ENCODE results near the gene PPP3R1.

Gene PPP3R1

GRCh38 chr2:68256093-68256450, 3.7 kb upstream of the PPP3R1 start:
- no peak for DNase-seq

- no peak for DNase-seq
Observed at GRCh38 chr2:68253219-68254068, 1.1 kb upstream of the PPP3R1 start.

GRCh38 chr2:68251855-68252399, 405 bp downstream of the PPP3R1 start:
- no peak for DNase-seq

DNA sequence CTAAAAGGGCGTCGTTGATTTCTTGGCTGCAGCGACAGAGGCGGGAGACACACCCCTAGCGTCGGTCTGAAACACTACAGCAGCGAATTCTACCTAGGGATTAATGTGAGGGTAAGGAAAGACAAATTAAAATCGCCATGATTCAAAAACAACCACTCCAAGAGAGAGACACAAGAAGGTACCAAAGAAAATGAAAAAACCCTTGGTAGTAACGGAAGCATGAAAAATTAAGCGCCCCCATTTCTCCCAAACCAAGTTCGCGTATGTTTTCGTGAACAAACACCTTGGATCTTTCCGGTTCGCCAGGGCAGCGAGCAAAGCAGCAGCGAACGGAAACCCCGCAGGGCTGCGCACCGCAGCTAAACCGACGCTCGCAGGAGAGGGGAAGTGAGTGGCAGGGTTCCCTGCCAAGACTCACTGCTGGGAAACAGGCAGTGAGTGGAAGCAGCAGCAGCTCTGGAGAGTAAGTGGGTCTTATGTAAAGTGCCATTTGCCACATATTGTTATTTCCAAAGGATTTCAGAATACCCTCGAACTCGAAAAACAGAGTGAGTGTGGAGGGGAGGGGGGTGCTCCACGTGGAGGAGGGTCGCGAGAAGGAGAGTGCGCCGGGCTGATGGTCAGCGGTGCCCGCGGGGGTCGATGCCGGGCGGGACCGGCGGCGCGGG, 1.0 kb downstream of the PPP3R1 start:
- DNase-seq, result peak; percentile 70

DNA sequence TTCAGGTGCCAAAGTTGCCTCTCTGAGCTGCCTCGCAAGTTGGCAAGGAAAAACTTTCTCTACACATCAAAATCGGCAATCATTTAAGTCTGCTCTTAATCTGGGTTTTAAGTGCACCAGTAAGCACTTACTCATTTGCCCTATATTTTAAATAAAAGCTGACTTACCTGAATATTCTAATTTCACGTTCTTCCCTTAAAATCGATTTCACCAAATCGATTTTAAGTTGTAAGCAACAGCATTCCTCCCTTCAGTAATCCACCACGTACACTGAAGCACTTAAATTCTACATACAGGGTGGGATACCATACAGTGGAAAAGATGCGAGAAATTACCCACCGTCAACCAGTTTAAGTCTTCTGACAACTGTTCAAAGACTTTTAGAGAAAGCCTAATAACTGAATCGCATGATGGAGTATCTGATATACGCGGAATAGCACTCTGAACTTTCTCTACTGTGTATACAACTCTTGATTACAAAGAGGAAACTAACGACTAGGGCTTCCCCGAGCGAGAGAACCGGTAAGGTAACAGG, 1.6 kb downstream of the PPP3R1 start:
- DNase-seq, result no peak

- no peak for DNase-seq
Observed at GRCh38 chr2:68250196-68250595, 2.1 kb downstream of the PPP3R1 start.

GRCh38 chr2:68248806-68249205, 3.5 kb downstream of the PPP3R1 start:
- no peak for DNase-seq

DNA sequence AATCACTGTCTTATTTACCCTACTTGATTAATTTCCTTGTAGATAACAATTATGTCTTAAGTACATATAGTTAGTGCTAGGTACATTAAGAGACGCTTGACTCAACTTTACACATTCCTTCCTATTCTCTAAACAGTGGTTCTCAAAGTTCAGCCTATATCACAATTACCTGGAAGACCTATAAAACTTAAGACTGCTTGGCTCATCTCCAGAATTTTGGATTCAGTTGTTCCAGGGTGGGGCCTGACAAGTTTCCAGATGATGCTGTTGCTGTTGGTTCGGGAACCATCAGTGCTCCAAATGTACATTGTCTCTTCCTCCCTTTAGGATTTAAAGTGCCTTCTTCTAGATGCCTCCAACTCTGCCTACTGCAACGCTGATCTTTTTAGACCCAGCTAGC, 4.0 kb downstream of the PPP3R1 start:
- DNase-seq, result no peak

DNA sequence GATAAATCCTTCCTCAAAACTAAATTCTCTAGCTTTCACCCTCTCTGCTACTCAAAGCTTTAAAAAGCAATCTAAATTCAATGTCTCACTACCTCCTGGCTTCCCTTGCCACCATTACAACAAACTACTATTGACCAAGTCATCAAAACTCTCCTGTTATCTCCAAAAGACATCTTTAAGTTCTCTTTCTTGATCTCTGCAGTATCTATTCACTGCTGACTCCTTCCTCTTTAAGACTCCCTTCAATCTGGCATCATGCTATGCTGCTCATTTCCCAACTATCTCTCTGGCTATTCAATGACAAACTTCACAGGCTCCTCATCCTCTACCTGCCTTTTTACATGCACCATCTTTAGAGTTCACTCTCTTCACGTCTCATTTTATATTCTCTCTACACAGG, 5.9 kb downstream of the PPP3R1 start:
- no peak for DNase-seq

GRCh38 chr2:68245672-68246071, 6.7 kb downstream of the PPP3R1 start:
- no peak for DNase-seq

GRCh38 chr2:68245066-68245465, 7.3 kb downstream of the PPP3R1 start:
- DNase-seq, result no peak

DNA sequence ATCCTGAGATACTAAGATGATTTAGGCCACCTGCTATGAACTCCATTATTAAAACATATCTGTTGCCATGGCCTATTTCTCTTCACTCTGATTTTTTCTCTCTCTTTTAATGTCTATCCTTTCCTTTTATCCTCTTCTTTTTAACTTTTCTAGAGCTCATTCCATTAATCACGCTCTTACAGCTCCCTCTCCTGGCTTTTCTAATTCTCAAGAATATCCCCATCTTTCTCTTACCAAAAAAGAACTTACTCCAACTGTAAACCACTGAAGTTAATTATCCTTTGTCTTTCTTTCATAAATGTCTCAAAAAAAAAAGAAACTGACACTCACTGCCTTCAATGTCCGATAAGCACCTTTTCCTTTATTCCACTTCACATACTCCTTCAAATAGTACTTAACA, 7.9 kb downstream of the PPP3R1 start:
- no peak for DNase-seq

DNA sequence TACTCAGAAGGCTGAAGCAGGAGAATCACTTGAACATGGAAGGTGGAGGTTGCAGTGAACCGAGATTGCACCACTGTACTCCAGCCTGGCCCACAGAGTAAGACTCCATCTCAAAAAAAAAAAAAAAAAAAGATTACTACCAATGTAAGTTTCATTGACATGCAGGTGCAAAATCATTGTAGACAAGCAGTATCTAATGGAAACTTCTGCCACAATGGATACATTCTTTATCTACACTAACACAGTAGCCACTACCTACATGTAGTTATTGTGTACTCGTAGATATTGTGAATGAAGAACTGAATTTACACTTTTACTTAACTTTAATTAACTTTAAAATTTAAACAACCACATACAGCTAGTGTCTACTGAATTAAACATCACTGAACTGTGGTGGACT, 10.6 kb downstream of the PPP3R1 start:
- DNase-seq, result no peak

DNA sequence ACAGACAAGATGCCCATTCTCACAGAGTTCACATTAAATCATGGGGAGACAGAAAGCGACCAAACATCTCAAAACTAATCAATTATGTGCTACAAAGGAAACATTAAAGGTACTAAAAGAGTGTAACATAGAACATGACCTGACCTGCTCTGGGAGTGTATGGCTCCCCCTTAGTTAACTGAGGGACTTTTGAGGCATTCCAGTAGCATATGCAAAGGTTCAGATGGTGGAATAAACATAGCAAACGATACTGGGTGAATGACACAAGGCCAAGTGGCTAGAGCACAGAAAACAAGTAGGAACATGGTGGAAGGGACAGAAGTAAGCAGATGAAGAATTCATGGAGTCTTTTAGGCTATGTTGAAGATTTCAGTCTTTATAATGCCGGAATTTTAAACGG, 11.9 kb downstream of the PPP3R1 start:
- no peak for DNase-seq

GRCh38 chr2:68238955-68239822, 13.1 kb downstream of the PPP3R1 start:
- no peak for DNase-seq

GRCh38 chr2:68237976-68238580, 14.3 kb downstream of the PPP3R1 start:
- no peak for DNase-seq

GRCh38 chr2:68237404-68237803, 14.9 kb downstream of the PPP3R1 start:
- no peak for DNase-seq

DNA sequence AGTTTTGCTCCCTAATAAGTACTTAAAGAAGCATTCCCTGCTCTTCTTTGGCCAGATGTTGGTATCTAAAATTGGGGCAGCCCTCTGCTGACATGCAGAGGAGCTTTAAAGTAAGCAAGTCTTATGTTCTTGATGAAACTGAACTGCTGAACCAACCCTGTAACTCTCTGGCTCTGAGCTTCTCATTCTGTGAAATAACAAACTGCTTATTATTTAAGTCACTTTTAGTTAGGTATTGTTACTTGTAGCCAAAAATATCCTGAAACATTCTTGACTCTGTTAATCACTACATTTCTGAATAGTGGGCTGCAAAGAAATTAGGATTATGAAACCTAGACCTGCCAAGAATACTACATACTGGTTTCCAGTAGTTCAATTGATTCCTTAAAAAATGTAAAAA, 15.5 kb downstream of the PPP3R1 start:
- DNase-seq, result no peak

DNA sequence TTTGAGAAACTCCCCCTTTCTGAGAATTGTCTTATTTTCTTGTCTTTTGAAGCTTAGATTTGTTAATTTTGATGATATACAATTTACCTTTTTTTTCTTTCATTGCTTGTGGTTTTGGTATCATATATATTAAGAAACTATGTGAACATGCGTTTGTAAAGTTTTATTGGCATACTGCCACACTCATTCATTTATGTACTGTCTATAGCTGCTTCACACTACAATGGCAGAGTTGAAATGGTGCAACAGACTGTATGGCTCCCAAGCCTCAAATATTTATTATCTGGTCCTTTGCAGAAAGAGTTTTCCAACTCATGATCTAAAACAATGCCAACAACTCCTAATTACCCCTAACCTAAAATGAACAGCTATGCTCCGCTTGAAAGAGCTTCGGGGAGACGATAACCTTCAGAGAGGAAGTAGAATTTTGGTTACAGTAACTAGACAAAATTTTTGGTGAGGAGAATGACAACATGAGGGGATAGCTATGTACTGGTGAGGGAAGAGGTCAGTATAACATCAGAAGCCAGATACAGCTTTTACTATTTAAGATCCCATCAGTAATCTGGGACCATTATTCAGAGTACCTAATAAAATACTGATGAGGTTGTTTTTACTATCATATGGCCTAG, 16.1 kb downstream of the PPP3R1 start:
- no peak for DNase-seq

DNA sequence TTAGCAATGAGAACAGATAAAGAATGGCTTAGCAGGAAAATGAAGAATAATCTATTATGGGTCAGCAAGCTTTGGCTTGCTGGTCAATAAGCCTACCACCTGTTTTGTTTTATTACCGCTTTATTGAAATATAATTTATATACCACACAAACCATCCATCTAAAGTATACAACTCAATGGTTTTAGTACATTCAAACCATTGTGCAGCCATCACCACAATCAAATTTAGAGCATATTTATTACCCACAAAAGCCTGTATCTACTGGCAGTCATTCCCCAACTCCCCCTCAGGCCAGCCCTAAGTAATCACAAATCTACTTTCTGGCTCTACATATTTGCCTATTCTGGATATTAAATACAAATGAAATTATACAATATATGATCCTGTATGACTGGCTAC, 17.2 kb downstream of the PPP3R1 start:
- DNase-seq, result no peak

- DNase-seq, result no peak
Observed at GRCh38 chr2:68234405-68234804, 17.9 kb downstream of the PPP3R1 start.

DNA sequence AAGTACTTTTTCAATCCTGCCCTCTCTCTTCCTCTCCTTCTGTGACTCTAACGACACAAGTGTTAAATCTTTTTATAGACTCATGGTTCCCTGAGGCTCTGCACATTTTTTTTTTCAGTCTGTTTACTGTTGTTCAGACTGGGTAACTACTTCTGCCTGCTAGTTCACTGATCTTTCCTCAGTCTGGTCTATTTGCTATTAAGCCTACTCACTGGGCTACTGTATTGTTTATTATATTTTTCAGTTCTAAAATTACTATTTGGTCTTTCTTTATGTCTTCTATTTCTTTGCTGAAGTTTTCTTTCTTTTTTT, 21.3 kb downstream of the PPP3R1 start:
- no peak for DNase-seq

All from GDM1 (cell line).